HG03135 (cell line): Measurements from ENCODE around the gene SULT6B1.
"Not testable (repeated sequence)": the region's sequence is repeated elsewhere in the genome, so short reads cannot be mapped to it uniquely, and the experiment has no call there.

ENCODE experiments used
- ATAC-seq: cut with Tn5 transposase; IDR thresholded peaks from one replicate; pipeline ENCODE4 v1.9.1; 2021; ENCODE audit warnings: mild to moderate bottlenecking, moderate library complexity; ENCODE audit not compliant: unreplicated experiment

Gene SULT6B1, protein sequence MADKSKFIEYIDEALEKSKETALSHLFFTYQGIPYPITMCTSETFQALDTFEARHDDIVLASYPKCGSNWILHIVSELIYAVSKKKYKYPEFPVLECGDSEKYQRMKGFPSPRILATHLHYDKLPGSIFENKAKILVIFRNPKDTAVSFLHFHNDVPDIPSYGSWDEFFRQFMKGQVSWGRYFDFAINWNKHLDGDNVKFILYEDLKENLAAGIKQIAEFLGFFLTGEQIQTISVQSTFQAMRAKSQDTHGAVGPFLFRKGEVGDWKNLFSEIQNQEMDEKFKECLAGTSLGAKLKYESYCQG

DNA sequence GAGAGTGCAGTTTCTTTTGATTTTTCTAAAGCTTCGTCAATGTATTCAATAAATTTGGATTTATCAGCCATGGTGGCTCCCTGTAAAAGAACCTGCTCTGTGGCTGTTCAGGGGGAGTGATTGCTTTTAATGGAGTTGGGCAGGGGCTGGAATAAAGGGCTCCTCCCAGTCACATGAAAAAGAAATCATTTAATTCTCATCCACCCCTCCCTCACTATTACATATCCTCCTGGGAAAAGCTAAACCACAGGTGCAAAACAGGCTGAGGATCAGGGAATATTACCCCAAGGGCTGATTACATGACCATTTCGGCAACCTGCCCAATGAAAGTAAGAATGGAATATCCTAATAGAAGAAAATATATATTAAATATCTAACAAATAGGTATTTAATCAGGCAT is at the start of gene SULT6B1:
TSS of gene SULT6B1 (minus strand) at position 101 of the 400 bp plus-strand sequence. CDS start at position 71, 30 bp downstream.
- ATAC-seq, result no peak

DNA sequence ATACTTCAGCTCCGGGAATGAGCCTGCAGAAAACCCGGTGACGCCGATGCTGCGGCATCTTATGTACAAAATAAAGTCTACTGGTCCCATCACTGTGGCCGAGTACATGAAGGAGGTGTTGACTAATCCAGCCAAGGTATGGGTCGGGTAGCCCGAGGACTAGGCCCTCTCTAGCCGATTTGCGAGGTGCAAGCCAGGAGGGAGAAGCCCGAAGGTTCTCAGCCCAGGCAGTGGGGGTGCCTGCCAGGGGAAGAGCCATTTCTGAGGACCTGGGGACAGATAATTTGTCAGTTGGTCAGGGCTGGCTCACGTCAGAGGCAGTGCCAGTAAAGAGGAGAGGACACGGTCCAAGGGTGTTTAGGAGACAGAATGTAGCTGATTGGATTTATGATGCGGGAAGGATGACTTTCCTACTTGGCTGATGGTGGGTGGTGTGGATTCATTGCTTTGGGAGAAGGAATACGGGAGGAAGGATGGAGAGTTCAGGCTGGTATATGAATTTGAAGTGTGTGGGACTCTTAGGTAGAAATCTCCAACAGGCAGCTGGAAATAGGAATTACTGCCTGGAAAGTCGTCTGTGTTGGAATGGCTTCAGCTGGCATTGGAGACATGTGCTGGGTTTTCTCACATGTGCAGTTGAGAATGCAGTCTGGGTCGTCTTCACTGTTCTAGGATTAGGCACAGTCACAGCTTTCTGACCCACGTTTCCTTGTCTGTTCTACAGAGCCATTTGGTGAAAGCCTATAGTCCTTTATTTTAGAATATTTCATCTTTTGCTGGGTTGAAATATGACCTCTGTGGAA is 43.9 kb upstream of the SULT6B1 start:
- peak; percentile 9 for ATAC-seq

DNA sequence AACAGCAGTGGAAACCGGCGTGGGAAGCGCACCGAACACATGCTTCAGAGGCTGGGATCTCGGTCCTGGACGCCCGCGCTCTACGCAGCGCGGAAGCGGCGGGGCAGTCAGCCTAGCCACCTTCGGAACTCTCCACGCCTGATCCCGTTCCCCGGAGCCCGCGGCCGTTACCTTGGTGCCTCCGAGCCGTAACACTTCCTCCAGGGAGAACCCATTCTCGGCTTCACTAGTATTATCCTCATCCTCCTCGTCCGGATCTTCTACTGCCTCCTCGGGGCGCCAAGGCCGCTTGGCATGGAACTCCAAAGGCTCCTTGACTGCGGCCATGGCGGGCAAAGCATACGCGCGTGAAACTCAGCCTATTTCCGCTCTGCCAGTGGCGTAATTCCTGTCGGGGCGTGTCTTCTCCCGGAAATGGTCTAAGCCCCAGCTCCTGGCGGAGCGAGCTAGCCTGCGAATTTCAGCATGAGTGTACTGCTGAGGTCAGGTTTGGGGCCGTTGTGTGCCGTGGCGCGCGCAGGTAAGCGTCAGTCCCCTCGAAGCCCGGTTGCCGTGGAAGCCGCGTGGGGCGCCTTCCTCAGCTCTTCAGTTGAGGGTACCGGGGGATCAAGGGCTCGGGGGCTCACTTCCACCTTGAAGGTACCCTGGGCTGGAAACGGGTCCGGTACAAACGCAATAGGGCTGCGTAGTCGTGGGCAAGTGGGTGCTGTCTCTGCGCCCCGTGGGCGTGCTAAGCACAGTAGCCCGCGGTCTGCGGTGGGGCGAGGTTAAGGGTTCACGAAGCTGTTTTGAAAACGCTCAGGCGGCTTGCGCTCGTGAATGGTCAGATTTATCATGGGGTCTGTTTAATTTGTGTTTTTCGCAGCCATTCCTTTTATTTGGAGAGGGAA is 43.0 kb upstream of the SULT6B1 start, which contains the start of the genes CEBPZ and NDUFAF7:
TSS of gene CEBPZ (minus strand) at position 356 of the 890 bp plus-strand sequence. CDS start at position 327, 29 bp downstream.
TSS of gene NDUFAF7 (plus strand) at position 418 of the 890 bp plus-strand sequence. CDS start at position 466, 48 bp downstream.
- ATAC-seq, result peak; percentile 88

DNA sequence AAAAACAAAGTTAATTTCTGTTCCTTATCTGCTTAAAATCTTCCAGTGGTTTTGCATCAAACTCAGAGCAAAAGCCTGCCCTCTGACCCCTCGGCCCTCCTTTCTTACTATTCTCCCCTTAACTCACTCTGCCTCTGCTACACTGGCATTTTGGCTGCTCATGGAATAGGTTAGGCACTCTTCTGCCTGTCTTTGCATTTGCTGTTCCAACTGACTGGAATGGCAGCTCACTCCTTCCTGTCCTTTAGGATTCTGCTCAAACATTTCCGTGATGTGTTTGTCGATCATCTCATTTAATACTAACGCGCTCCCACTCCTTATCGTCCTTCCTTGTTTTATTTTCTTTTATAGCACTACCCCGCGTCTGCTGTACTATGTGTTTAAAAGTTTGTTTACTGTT is 42.1 kb upstream of the SULT6B1 start:
- no peak for ATAC-seq

DNA sequence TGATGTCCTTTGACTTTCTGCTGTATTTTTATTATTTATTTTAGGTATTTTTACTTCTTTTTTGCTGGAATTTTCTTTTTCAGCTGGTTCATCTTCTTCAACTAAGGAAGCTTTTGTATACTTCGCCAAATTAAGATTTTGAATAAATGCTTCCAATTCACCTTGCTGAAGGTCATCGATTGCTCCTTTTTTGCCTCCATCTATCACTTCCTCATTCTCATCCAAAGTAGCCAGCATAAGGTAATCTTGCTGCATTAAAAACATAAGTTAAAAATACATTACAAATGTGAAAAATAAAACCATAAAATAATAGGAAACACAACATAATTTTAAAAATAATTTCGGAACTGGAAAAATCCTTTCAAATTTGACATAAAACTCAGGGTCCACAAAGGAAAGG is 40.3 kb upstream of the SULT6B1 start:
- no peak for ATAC-seq

DNA sequence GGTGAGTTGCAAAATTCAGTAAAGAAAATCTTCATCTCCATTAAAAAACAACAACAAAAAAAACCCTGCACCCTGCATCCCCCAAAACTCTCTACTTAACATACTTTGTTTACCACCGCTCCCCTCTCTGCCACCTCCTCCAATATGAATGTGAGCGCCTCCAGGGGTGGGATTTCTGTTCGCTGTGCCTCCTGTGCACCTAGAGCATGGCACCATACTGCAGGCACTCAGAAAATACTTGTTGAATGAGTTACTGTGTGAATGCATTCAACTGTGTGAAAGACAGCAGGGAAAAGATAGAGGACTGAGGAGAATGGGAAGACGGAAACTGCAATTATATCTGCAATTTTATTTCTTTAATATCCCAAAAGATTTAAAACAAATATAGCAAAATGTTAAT is 38.4 kb upstream of the SULT6B1 start:
- no peak for ATAC-seq

DNA sequence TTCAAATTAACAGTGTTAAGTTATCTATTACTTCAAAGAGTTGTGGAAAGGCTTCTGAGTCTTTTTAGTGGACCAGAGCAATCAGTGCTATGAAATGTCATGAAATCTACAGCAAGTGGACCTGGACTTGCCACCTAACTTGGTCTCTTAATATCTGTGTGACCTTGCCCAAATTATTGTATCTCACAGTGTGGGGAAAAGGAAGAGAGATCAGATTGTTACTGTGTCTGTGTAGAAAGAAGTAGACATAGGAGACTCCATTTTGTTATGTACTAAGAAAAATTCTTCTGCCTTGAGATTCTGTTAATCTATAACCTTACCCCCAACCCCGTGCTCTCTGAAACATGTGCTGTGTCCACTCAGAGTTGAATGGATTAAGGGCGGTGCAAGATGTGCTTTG is 36.7 kb upstream of the SULT6B1 start:
- not testable (repeated sequence) for ATAC-seq

DNA sequence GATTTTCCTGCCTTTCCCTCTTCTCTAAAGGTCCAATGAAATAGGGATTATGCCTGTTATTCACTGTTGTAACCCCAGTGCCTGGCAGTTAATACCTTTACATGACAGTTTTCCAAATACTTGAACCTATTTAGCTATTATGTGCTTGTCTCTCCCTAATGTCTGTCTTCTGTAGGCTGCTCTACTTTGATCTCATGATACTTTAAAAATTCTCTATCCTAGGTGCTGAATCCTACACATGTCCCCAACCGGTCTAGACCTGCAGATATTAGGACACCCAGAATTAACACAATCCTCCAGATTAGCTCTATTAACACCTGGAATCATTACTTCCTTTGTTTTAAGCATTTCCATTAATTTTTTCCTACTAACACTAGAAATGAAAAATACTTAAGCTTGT is 35.6 kb upstream of the SULT6B1 start:
- ATAC-seq, result no peak

DNA sequence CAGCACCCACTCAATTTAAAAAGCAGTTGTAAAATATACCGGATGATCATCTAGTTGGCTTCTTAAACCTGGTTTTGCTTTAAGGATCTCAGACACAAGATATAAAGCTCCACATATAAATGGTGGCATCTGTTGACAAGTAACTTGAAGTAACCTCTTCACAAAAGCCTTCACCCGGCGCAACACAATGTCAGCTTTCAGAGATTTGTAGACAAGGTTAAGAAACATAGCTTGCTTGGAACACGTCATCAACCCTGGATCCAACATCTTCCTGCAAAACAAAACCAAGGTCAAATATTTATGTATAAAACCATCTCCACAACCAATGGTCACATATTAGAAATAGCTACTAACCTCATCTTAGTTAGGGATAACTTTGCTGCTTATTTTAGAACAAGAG is 34.7 kb upstream of the SULT6B1 start:
- no peak for ATAC-seq

DNA sequence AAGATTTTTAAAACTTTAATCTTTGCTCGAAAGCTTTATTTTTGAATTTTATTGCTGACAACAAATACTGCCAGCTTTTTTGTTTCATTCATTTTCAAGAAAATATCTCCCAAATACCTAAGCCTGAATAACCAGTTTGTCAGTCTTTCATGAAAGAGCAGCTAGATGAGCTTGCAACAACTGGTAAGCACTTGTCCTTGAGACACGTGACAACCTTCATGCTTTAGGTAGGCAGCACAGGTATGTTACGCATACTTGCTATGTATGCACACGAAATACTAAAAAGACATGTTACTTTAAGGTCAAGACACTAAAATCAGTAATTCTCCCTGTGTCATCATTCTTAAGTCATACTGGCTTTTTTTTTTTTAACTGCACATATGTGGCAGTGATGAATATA is 30.6 kb upstream of the SULT6B1 start:
- no peak for ATAC-seq

DNA sequence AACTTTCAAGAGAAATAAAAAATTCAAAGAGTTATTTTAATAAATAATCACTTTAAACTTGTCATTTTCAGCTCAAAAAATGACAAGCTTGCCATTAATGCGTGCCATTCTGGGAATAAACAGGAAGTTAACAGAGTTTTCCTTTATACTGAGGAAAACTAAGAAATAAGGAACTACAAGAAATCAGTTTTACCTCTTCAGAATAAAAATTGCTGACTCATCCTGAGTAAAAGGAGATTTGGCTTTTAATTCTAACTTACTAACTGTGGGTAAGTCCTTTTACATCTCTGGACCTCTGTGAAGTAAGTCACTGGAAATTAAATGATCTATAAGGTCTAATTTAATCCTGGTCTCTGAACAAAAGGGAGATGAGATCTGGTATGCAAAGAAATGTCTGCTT is 26.8 kb upstream of the SULT6B1 start:
- ATAC-seq, result no peak

DNA sequence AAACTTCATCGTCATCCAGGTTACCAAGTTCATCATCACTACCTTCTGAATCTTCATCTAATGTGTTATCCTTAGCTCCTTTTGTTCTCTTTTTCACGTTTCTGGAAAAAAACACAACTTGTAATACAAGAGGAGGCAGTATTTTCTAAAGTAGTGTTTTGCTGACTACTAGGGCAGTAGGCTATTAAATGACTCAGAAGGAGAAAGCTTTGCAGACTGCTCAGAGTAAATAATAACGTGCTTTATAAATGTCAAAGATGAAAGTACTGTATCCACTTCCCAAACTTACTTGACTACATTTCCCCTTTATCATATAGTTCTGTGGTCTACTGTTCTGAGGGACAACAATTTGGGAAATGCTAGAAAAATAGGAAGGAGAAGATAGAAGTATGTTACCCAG is 23.5 kb upstream of the SULT6B1 start:
- ATAC-seq, result no peak

DNA sequence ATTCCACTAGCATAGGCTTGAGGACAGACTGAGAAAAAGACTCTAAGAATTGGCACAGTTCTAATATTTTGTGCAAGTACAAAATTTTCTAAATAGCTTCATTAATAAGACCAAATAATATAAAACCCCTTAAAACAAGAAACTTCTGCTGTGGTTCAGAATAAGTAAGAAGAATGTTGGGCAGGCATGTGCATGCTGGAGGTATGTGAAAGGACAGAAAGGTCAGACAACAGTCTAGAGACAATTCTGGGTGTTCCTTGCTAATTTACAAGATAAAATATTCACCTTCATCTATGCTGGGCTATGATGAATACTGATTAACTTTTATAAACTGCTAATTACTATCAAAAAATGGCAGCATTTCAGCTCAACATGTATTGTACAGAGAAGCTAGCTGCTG is 22.7 kb upstream of the SULT6B1 start:
- ATAC-seq, result no peak

DNA sequence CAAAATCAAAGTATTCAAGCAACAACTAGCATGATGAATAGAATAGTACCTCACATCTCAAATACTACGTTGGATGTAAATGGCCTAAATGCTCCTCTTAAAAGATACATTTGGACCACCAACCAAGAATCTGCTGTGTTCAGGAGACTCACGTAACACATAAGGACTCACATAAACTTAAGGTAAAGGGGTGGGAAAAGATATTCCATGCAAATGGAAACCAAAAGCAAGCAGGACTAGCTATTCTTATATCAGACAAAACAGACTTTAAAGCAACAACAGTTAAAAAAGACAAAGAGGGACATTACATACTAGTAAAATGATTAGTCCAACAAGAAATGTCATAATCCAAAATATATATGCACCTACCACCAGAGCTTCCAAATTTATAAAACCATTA is 18.3 kb upstream of the SULT6B1 start:
- ATAC-seq, result not testable (repeated sequence)

DNA sequence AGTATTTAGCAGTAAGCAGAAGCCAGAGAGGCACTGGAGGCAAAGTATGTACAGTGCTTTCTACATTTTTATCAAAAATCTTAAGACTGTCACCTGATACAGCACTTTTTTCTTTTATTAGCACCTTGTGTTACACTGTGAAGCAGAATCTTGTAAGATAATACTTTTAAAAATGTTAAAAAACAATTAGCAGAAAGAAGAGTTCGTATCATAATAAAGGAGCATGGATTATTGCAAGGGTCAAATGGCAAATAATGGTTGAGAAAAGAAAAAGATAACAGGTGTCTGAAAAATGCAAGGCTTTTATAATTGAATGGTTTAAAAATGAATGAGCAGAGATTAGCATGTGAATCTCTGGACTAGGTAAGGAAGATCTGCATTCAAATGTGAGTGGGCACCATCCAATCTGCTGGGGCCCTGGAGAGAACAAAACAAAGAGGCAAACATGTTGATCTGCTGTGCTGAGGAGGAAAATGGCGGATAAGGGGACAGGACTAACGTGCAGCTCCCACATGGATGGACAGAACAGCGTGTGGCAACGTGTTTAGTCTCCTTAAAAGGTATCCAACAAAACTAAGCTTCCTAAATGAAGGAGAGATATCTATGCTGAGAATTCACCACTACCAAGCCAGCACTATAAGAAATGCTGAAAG is 17.3 kb upstream of the SULT6B1 start:
- no peak for ATAC-seq

DNA sequence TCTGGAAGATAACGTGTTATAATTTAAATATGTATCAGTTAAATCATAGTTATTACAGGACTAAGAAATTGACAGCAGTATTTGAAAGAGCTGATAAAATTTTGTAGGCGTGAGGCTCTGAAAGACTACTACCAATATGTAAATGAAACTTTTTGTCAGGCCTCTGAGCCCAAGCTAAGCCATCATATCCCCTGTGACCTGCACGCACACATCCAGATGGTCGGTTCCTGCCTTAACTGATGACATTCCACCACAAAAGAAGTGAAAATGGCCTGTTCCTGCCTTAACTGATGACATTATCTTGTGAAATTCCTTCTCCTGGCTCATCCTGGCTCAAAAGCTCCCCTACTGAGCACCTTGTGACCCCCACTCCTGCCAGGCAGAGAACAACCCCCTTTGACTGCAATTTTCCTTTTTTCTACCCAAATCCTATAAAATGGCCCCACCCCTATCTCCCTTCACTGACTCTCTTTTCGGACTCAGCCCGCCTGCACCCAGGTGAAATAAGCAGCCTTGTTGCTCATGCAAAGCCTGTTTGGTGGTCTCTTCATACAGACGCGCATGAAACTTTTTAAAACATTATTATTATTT is 16.7 kb upstream of the SULT6B1 start:
- not testable (repeated sequence) for ATAC-seq

DNA sequence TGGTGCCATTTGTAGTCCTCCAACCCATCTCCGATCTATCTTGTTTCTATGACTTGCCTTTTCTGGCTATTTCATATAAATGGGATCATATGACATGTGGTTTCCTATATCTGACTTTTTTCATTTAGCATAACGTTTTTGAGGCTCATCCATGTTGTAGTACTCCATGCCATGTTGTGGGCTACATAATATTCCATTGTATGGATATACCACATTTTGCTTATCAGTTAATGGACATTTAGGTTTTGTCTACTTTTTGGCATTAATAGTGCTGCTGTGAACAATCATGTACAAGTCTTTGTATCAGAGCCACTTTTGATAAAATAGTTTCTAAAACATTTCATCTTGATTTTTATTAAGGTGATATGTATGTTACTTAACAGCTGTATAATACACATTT is 15.2 kb upstream of the SULT6B1 start:
- ATAC-seq, result no peak

DNA sequence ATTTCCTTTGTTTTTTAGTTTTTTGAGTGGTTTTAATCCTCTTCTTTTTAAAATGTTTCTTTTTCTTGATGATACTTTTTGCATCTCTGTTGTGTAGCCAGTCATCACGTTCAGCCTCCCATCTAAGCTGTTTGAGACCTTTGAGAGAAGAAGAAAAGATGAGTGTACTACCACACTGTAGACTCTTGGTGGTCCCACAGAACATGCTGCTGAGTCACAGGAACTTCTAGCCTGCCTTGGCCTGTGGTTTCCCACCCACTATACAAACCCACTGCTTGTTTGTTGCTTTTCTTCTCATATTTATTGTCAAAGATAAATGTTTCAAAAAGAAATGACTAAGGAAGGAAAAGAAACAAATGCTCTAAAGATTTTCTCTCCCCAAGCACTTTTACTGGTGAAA is 13.3 kb upstream of the SULT6B1 start:
- ATAC-seq, result no peak

DNA sequence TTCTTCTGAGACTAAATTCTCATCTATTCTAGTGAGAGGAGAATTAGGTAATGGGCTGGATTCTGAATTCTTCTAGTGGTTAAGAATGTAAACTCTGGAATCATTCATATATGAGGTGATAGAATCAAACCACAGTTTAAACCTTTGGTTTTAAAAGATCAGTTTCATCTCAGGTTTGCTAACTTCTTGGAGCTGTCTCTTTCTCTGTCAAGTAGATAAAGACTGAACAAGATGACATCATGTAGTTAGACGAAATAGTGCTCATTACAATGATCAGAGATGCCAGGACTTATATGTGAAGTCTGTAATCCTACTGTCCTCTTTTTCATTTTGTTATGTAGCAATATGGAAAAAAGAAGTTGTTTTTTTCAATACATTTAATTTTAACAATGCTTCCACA is 12.7 kb upstream of the SULT6B1 start:
- no peak for ATAC-seq

DNA sequence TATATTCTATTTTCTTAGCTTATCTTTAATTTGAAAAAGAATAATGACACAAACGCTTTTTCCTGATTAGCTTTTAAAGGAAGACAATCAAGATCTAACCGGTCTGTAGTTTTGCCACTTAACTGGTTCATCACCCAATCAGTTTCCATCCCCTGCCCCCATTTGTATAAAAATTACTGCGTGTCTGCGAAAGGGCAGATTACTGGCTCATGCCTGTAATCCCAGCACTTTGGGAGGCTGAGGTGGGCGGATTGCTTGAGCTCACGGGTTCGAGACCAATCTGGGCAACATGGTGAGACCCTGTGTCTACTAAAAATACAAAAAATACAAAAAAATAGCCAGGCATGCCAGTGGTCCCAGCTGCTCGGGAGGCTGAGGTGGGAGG is 10.2 kb upstream of the SULT6B1 start:
- no peak for ATAC-seq
